Measurements from ENCODE around the gene HIVEP2.

Gene HIVEP2

DNA sequence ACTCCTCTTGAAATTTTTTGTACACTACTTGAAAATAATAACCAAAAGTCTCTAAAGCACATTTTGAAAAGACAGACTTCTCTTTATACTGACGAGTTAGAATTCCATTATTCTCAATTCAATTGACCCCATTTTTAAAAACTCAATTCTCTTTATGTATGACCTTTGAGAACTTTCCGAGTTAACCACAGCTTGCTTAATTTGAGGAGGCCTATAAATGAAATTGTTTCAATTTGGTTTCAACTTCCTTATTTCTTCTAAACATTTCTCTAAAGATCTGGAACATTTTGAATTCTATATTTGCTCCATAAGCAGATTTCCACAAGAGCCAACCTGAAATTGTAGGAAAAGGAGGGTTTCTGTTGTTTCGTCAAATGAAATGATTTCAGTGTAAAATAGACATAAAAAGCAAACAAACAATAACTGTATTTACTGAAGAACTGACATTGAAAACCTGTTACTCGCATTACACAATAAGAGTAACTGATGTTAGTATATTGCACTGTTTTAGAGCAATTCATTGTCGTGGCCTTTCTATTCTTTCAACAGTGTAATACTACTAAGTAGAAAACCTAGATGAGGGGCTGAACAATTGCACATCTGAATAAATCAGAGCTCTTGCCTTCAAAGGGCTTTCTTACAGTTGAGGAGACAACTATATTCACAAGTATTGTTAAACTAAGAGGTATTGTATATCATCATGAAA, 223.6 kb downstream of the HIVEP2 start:
- Histone ChIP-seq H3K4me3 (ENCODE audit: low read length) (no peak overlapping the region), H4K5ac (ENCODE audit: low read length) (no peak overlapping the region), H3K27me3 (ENCODE audit: insufficient read depth, low read length, poor library complexity) (no peaks in the 10 kb centered on the region), H3K36me3 (ENCODE audit: control insufficient read depth, insufficient read depth, low read length) (no peaks in the 10 kb centered on the region), H2AK5ac (ENCODE audit: low read length) (no peak overlapping the region), H3K79me1 (ENCODE audit: low read length) (no peaks in the 10 kb centered on the region), H3K4me1 (ENCODE audit: control insufficient read depth, low read depth, low read length) (peaks cover under 1% of the 10 kb centered on the region), H2BK5ac (ENCODE audit: low read length) (no peak overlapping the region), H3K4ac (ENCODE audit: low read depth, low read length) (no peak overlapping the region), H3K4me2 (ENCODE audit: low read length) (no peak overlapping the region), H3K79me2 (ENCODE audit: control insufficient read depth, insufficient read depth, low read length) (no peaks in the 10 kb centered on the region), H2BK120ac (ENCODE audit: low read depth, low read length) (no peak overlapping the region), H3K56ac (ENCODE audit: low read length) (no peak overlapping the region), H3K23ac (ENCODE audit: low read length) (no peak overlapping the region), H3K27ac (ENCODE audit: low read depth, low read length) (no peak overlapping the region), H2BK15ac (replicated peaks; ENCODE audit: low read depth) (no peak overlapping the region), H4K8ac (ENCODE audit: low read depth, low read length) (no peak overlapping the region), H3K9ac (ENCODE audit: low read length) (no peak overlapping the region), H3K18ac (ENCODE audit: low read length) (no peak overlapping the region)
- WGBS (ENCODE audit: extremely low coverage, insufficient coverage, low lambda C conversion rate): no CpG with 5 or more reads among the region's 5 CpGs
- DNase-seq: no peak

DNA sequence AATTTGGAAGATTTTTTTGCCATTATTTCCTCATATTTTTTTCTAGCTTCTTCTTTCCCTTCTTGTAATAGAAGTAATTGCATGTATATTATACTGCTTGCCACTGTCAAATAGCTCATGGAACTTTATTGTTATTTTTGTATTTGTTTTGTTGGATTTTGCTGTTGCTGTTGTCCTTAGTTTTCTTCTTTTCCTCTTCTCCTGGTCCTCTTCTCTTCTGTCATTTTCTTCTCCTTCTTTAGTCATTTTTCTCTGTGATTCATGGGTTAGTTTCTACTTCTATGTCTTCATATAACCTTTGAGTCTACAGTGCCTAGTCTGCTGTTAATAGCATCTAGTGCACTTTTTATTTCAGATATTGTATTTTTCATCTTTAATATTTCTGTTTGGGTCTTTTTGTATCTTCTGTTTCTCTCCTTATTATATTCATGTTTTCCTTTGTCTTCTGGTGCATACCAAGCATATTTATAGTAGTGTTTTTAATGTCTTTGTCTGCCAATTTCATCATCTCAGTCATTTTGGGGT, 226.2 kb downstream of the HIVEP2 start:
- Histone ChIP-seq H2BK5ac (ENCODE audit: low read length) (no peak overlapping the region), H3K4me2 (ENCODE audit: low read length) (no peak overlapping the region), H3K79me2 (ENCODE audit: control insufficient read depth, insufficient read depth, low read length) (no peaks in the 10 kb centered on the region), H3K9ac (ENCODE audit: low read length) (no peak overlapping the region), H2AK5ac (ENCODE audit: low read length) (no peak overlapping the region), H4K5ac (ENCODE audit: low read length) (no peak overlapping the region), H2BK15ac (replicated peaks; ENCODE audit: low read depth) (no peak overlapping the region), H3K56ac (ENCODE audit: low read length) (no peak overlapping the region), H3K27me3 (ENCODE audit: insufficient read depth, low read length, poor library complexity) (no peaks in the 10 kb centered on the region), H3K18ac (ENCODE audit: low read length) (no peak overlapping the region), H3K79me1 (ENCODE audit: low read length) (no peaks in the 10 kb centered on the region), H3K23ac (ENCODE audit: low read length) (no peak overlapping the region), H2BK120ac (ENCODE audit: low read depth, low read length) (no peak overlapping the region), H3K4ac (ENCODE audit: low read depth, low read length) (no peak overlapping the region), H4K8ac (ENCODE audit: low read depth, low read length) (no peak overlapping the region), H3K4me1 (ENCODE audit: control insufficient read depth, low read depth, low read length) (peaks cover 2% of the 10 kb centered on the region), H3K27ac (ENCODE audit: low read depth, low read length) (no peak overlapping the region), H3K36me3 (ENCODE audit: control insufficient read depth, insufficient read depth, low read length) (no peaks in the 10 kb centered on the region), H3K4me3 (ENCODE audit: low read length) (no peak overlapping the region)
- no peak for DNase-seq

DNA sequence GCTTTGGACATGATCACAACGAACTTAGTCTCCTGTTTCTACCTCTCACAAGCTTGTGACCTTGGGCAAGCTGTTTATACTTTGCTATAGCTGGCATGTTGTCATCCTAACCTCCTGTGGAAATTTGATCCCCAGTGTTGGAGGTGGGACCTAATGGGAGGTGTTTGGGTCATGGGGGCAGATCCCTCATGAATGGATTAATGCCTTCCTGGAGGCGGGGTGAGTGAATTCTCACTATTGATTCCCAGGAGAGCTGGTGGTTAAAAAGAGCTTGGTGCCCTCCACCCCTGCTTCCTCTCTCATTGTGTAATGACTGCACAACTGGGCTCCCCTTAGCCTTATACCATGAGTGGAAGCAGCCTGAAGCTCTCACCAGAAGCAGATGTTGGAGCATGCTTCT, 228.9 kb downstream of the HIVEP2 start:
- no peaks in the 10 kb centered on the region for H3K27me3 ChIP-seq (ENCODE audit: insufficient read depth, low read length, poor library complexity)
- no peak overlapping the region for H3K27ac ChIP-seq (ENCODE audit: low read depth, low read length)
- no CpG with 5 or more reads among the region's 2 CpGs for WGBS (ENCODE audit: extremely low coverage, insufficient coverage, low lambda C conversion rate)
- H4K5ac ChIP-seq (ENCODE audit: low read length): no peak overlapping the region
- H2BK120ac ChIP-seq (ENCODE audit: low read depth, low read length): no peak overlapping the region
- H2BK5ac ChIP-seq (ENCODE audit: low read length): no peak overlapping the region
- H3K4me3 ChIP-seq (ENCODE audit: low read length): no peak overlapping the region
- peak; percentile 30 for DNase-seq
- H3K56ac ChIP-seq (ENCODE audit: low read length): no peak overlapping the region
- H3K79me1 ChIP-seq (ENCODE audit: low read length): no peaks in the 10 kb centered on the region
- no peak overlapping the region for H3K4ac ChIP-seq (ENCODE audit: low read depth, low read length)
- no peak overlapping the region for H3K18ac ChIP-seq (ENCODE audit: low read length)
- H2AK5ac ChIP-seq (ENCODE audit: low read length): no peak overlapping the region
- H4K8ac ChIP-seq (ENCODE audit: low read depth, low read length): no peak overlapping the region
- no peak overlapping the region for H3K23ac ChIP-seq (ENCODE audit: low read length)
- H3K9ac ChIP-seq (ENCODE audit: low read length): no peak overlapping the region
- H3K4me2 ChIP-seq (ENCODE audit: low read length): no peak overlapping the region
- no peak overlapping the region for H2BK15ac ChIP-seq (replicated peaks; ENCODE audit: low read depth)
- no peaks in the 10 kb centered on the region for H3K36me3 ChIP-seq (ENCODE audit: control insufficient read depth, insufficient read depth, low read length)
- peaks cover 2% of the 10 kb centered on the region for H3K4me1 ChIP-seq (ENCODE audit: control insufficient read depth, low read depth, low read length)
- H3K79me2 ChIP-seq (ENCODE audit: control insufficient read depth, insufficient read depth, low read length): no peaks in the 10 kb centered on the region

DNA sequence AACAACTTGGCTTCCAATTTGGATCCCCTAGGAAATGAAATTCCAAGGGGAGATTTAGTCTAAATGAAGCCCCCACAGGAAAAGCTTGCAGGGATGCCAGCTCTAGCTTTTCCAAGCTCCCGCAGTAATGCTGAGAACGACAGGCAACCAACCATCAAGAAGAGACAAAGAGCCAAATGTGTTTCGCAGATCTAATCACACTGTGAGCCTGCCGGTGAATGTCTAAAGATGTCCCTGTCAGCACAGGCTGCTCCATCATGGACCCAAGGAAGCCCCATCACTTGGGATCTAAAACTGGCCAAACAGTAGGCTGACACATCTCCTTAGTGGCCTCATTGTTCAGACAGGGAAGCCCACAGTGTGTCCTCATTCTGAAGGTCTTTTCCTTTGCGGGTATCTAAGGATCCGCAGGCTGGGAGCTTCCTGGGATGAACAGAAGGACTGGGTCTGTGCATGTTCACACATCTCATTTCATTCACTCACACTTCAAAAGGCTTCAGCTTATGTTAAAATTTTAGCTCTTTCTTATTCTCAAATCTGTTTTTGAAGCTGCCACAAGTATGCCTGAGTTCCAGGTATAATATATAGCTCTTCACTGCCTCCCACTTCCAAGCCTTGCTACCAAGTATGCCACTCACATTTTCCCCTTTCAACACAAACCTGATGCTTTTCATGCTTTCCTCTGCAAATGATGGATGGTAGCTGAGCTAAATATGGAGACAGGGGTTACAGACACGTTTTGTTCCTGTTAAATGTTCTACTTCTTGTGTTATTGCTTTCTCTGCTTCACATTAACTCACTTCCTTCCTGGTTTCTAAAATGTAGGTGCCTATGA, 229.8 kb downstream of the HIVEP2 start:
- H3K18ac ChIP-seq (ENCODE audit: low read length): no peak overlapping the region
- H2BK5ac ChIP-seq (ENCODE audit: low read length): no peak overlapping the region
- H3K27ac ChIP-seq (ENCODE audit: low read depth, low read length): no peak overlapping the region
- H4K8ac ChIP-seq (ENCODE audit: low read depth, low read length): no peak overlapping the region
- H2AK5ac ChIP-seq (ENCODE audit: low read length): no peak overlapping the region
- H3K4ac ChIP-seq (ENCODE audit: low read depth, low read length): no peak overlapping the region
- no peaks in the 10 kb centered on the region for H3K79me2 ChIP-seq (ENCODE audit: control insufficient read depth, insufficient read depth, low read length)
- no peak overlapping the region for H3K23ac ChIP-seq (ENCODE audit: low read length)
- no peak overlapping the region for H3K9ac ChIP-seq (ENCODE audit: low read length)
- H4K5ac ChIP-seq (ENCODE audit: low read length): no peak overlapping the region
- no peak overlapping the region for H3K4me3 ChIP-seq (ENCODE audit: low read length)
- H2BK15ac ChIP-seq (replicated peaks; ENCODE audit: low read depth): no peak overlapping the region
- H3K79me1 ChIP-seq (ENCODE audit: low read length): no peaks in the 10 kb centered on the region
- H3K4me1 ChIP-seq (ENCODE audit: control insufficient read depth, low read depth, low read length): peaks cover 2% of the 10 kb centered on the region
- no peak for DNase-seq
- no peak overlapping the region for H3K56ac ChIP-seq (ENCODE audit: low read length)
- no peak overlapping the region for H3K4me2 ChIP-seq (ENCODE audit: low read length)
- H2BK120ac ChIP-seq (ENCODE audit: low read depth, low read length): no peak overlapping the region
- no peaks in the 10 kb centered on the region for H3K36me3 ChIP-seq (ENCODE audit: control insufficient read depth, insufficient read depth, low read length)
- WGBS (ENCODE audit: extremely low coverage, insufficient coverage, low lambda C conversion rate): no CpG with 5 or more reads among the region's 7 CpGs
- H3K27me3 ChIP-seq (ENCODE audit: insufficient read depth, low read length, poor library complexity): no peaks in the 10 kb centered on the region

DNA sequence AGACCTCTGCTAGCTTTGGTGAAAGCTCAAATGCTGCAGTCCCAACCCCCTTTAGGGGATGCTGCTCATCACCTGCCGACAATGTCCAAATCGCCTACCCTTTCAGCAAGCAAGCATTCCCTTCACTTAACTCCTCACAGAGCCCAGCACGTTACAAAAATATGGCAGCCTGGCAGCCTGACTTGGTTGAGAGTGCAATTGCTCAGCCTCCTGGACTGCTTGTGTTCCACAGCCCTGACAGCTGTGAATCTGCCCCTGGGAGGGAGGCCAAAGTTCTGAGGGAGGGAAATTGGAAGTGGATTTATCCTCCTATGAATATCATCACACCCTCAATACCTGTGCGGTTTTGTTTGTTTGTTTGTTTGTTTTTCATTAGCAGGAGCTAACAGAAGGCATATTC, 231.0 kb downstream of the HIVEP2 start:
- no CpG with 5 or more reads among the region's 4 CpGs for WGBS (ENCODE audit: extremely low coverage, insufficient coverage, low lambda C conversion rate)

More for the DNA sequence above, 231.0 kb downstream of the HIVEP2 start:
- no peak overlapping the region for H2BK5ac ChIP-seq (ENCODE audit: low read length)
- H2BK15ac ChIP-seq (replicated peaks; ENCODE audit: low read depth): no peak overlapping the region
- no peak overlapping the region for H3K9ac ChIP-seq (ENCODE audit: low read length)
- no peak overlapping the region for H3K4ac ChIP-seq (ENCODE audit: low read depth, low read length)
- H2AK5ac ChIP-seq (ENCODE audit: low read length): no peak overlapping the region
- no peaks in the 10 kb centered on the region for H3K27me3 ChIP-seq (ENCODE audit: insufficient read depth, low read length, poor library complexity)
- H3K23ac ChIP-seq (ENCODE audit: low read length): no peak overlapping the region
- H3K4me2 ChIP-seq (ENCODE audit: low read length): no peak overlapping the region
- no peak overlapping the region for H2BK120ac ChIP-seq (ENCODE audit: low read depth, low read length)
- H3K36me3 ChIP-seq (ENCODE audit: control insufficient read depth, insufficient read depth, low read length): no peaks in the 10 kb centered on the region
- no peak overlapping the region for H3K27ac ChIP-seq (ENCODE audit: low read depth, low read length)
- H3K56ac ChIP-seq (ENCODE audit: low read length): no peak overlapping the region
- no peak overlapping the region for H3K18ac ChIP-seq (ENCODE audit: low read length)
- H3K79me1 ChIP-seq (ENCODE audit: low read length): no peaks in the 10 kb centered on the region
- no peak overlapping the region for H4K8ac ChIP-seq (ENCODE audit: low read depth, low read length)
- H3K4me3 ChIP-seq (ENCODE audit: low read length): no peak overlapping the region
- H4K5ac ChIP-seq (ENCODE audit: low read length): no peak overlapping the region
- DNase-seq: no peak
- peaks cover 2% of the 10 kb centered on the region for H3K4me1 ChIP-seq (ENCODE audit: control insufficient read depth, low read depth, low read length)
- H3K79me2 ChIP-seq (ENCODE audit: control insufficient read depth, insufficient read depth, low read length): no peaks in the 10 kb centered on the region
